K562 (cell line): Measurements from ENCODE around the gene BCL11A. TPM values are rescaled to one million over a fixed set of nuclear protein-coding genes. Genes with fewer than 3 reads are reported as not detected.

ENCODE experiments used
- ATAC-seq: fragments of 200-7000 bp; cut with Tn5 transposase; 3 replicates; pipeline ENCODE4 v1.9.1; 2020; ENCODE audit warnings: moderate library complexity
- BruUV-seq: library from RNA; stranded (reverse); fragments of 400-500 nt; replicated peaks from 2 replicates; lab custom pipeline; 2021; lab: Mats Ljungman, UMichigan
- CTCF ChIA-PET: fragments of 300-600 bp; formaldehyde crosslinking; extraction: SDS; loops from one replicate; lab custom pipeline; 2021; ENCODE audit warnings: low intra/inter-chr PET ratio; lab: Yijun Ruan, JAX
- POLR2A ChIA-PET: fragments of 300-600, 350-650 bp; sonication (Branson Sonifier 250); formaldehyde crosslinking; extraction: SDS; loops from one replicate; lab custom pipeline; 2021; ENCODE audit warnings: antibody characterized with exemption, inconsistent platforms; lab: Yijun Ruan, JAX
- DNase-seq, 4 experiments: peaks; one replicate each; pipeline versions ENCODE4 v3.0.0 to v3.0.0-alpha.2; 2011 to 2018; ENCODE audit warnings: low spot score in 3 of 4, mixed read lengths in 3 of 4; ENCODE audit errors: extremely low read depth in 1 of 4
- FAIRE-seq: peaks from 2 replicates; lab custom pipeline; 2011; peaks lifted over from hg19 to GRCh38; lab: Jason Lieb, UNC
- H2AFZ ChIP-seq: 2 replicates; pipeline ENCODE4 v1.6.0; 2011; ENCODE audit warnings: low read depth, low read length, control low read depth, inconsistent platforms
- H3K27ac ChIP-seq: fragments of 200-600 bp; 3 replicates; pipeline ENCODE4 v1.8.0; 2011; ENCODE audit warnings: low read depth, mild to moderate bottlenecking, control low read depth, inconsistent platforms, low read length, moderate library complexity, mixed read lengths; ENCODE audit errors: extremely low read depth
- H3K27me3 ChIP-seq, 2 experiments: fragments of 300-600 bp in 1 of 2; 2 replicates in 1 of 2; 3 replicates in 1 of 2; pipeline versions ENCODE4 v1.6.0 to v1.8.0; 2011; ENCODE audit warnings: inconsistent platforms in 2 of 2, low read length in 2 of 2, mild to moderate bottlenecking in 1 of 2, mixed read lengths in 1 of 2, moderate library complexity in 1 of 2; ENCODE audit not compliant: control insufficient read depth in 2 of 2, insufficient read depth in 2 of 2
- H3K36me3 ChIP-seq: fragments of 300-600 bp; 3 replicates; pipeline ENCODE4 v1.8.0; 2011; ENCODE audit warnings: mild to moderate bottlenecking, low read length, inconsistent platforms; ENCODE audit not compliant: control insufficient read depth, insufficient read depth
- H3K4me1 ChIP-seq, 2 experiments: fragments of 200-600 bp in 1 of 2; replicated peaks in 1 of 2; 2 replicates in 1 of 2; 3 replicates in 1 of 2; pipeline versions ENCODE4 v1.5.1 to v1.8.0; 2011; ENCODE audit warnings: inconsistent platforms in 2 of 2, low read length in 2 of 2, mild to moderate bottlenecking in 1 of 2, mixed read lengths in 1 of 2, moderate library complexity in 1 of 2; ENCODE audit not compliant: control insufficient read depth in 2 of 2, insufficient read depth in 2 of 2
- H3K4me2 ChIP-seq: 2 replicates; pipeline ENCODE4 v1.6.1; 2011; ENCODE audit warnings: low read length, control low read depth, inconsistent platforms, mixed read lengths; ENCODE audit not compliant: insufficient read depth
- H3K4me3 ChIP-seq: fragments of 200-600 bp; sonication (generic), shearing (Covaris generic); 2 replicates; pipeline ENCODE4 v1.5.1; 2016; ENCODE audit warnings: control low read depth, inconsistent platforms
- H3K79me2 ChIP-seq: fragments of 200-600 bp; 3 replicates; pipeline ENCODE4 v1.8.0; 2011; ENCODE audit warnings: low read length, inconsistent platforms; ENCODE audit not compliant: control insufficient read depth, insufficient read depth
- H3K9ac ChIP-seq, 2 experiments: 2 replicates each; pipeline versions ENCODE4 v1.6.0 to v1.6.1; 2011; ENCODE audit warnings: low read depth in 2 of 2, low read length in 2 of 2, control low read depth in 1 of 2, inconsistent platforms in 1 of 2, mild to moderate bottlenecking in 1 of 2, mixed read lengths in 1 of 2; ENCODE audit not compliant: insufficient read depth in 1 of 2
- H3K9me1 ChIP-seq: one replicate; pipeline ENCODE4 v1.6.0; 2011; ENCODE audit warnings: inconsistent platforms, mild to moderate bottlenecking, low read length, moderate library complexity; ENCODE audit not compliant: control insufficient read depth, insufficient read depth
- H3K9me3 ChIP-seq: replicated peaks from 2 replicates; pipeline ENCODE4 v1.5.1; 2011; ENCODE audit warnings: low read depth, low read length, inconsistent platforms; ENCODE audit not compliant: control insufficient read depth, insufficient read depth
- H4K20me1 ChIP-seq: replicated peaks from 2 replicates; pipeline ENCODE4 v1.6.1; 2011; ENCODE audit warnings: low read length, inconsistent platforms, mixed read lengths; ENCODE audit not compliant: control insufficient read depth, insufficient read depth
- ARID1B ChIP-seq: fragments of 450-650 bp; IDR thresholded peaks from 2 replicates; pipeline ENCODE4 v1.6.1; 2016; ENCODE audit warnings: antibody characterized with exemption, mild to moderate bottlenecking, inconsistent platforms
- ELF2 ChIP-seq: fragments of 250-450 bp; sonication (Bioruptor Pico); IDR thresholded peaks from 2 replicates; pipeline ENCODE4 v1.5.0; 2021; ENCODE audit warnings: mild to moderate bottlenecking
- ELF4 ChIP-seq: fragments of 450-650 bp; formaldehyde crosslinking; IDR thresholded peaks from 2 replicates; pipeline ENCODE4 v1.4.0; 2022; ENCODE audit warnings: missing genetic modification characterization
- GABPB2 ChIP-seq: fragments of 250-450 bp; sonication (Bioruptor Pico); conservative IDR thresholded peaks from 2 replicates; pipeline ENCODE4 v1.5.1; 2021; ENCODE audit warnings: mild to moderate bottlenecking
- MBD2 ChIP-seq: sonication (generic); IDR thresholded peaks from 2 replicates; pipeline ENCODE4 v1.6.1; 2016; ENCODE audit warnings: low read depth, borderline replicate concordance
- MXI1 ChIP-seq: IDR thresholded peaks from 2 replicates; pipeline ENCODE4 v1.6.1; 2011; ENCODE audit warnings: low read depth, mild to moderate bottlenecking, improper control_type of control experiment, low read length
- PCBP1 ChIP-seq: fragments of 200-400 bp; formaldehyde crosslinking; IDR thresholded peaks from 2 replicates; pipeline ENCODE4 v1.6.1; 2018; ENCODE audit warnings: mild to moderate bottlenecking, low read depth, low read length; ENCODE audit not compliant: poor library complexity, severe bottlenecking
- PHF21A ChIP-seq: fragments of 450-650 bp; IDR thresholded peaks from 2 replicates; pipeline ENCODE4 v1.6.1; 2017; ENCODE audit warnings: low read depth, borderline replicate concordance
- RBFOX2 ChIP-seq: fragments of 200-400 bp; formaldehyde crosslinking; IDR thresholded peaks from 2 replicates; pipeline ENCODE4 v1.6.1; 2017; ENCODE audit warnings: low read depth, mild to moderate bottlenecking, low read length, moderate library complexity
- ZNF239 ChIP-seq: fragments of 250-450 bp; sonication (Bioruptor Pico); IDR thresholded peaks from 2 replicates; pipeline ENCODE4 v1.4.0; 2020; ENCODE audit warnings: mild to moderate bottlenecking
- ZNF263 ChIP-seq: sonication (generic); formaldehyde crosslinking; IDR thresholded peaks from 2 replicates; pipeline ENCODE4 v1.8.0; 2022; ENCODE audit warnings: mild to moderate bottlenecking, missing genetic modification reagents, borderline replicate concordance
- ZZZ3 ChIP-seq: fragments of 450-650 bp; IDR thresholded peaks from 2 replicates; pipeline ENCODE4 v1.6.1; 2016; ENCODE audit warnings: antibody characterized with exemption, mild to moderate bottlenecking, moderate library complexity
- WGBS: fragments of 100-300 bp; shearing (Covaris generic); methylation state at CpG from one replicate; pipeline ENCODE4 v1.1.6; 2016; ENCODE audit warnings: low coverage, mixed read lengths; ENCODE audit not compliant: insufficient coverage; ENCODE audit errors: missing lambda C conversion rate; 5-methylcytosine and 5-hydroxymethylcytosine counted together
- in situ Hi-C: fragments of 300-500 bp; cut with MboI; formaldehyde crosslinking; loops from 4 replicates; pipeline ENCODE4 v1.15.0; 2018; ENCODE audit warnings: inconsistent platforms, mixed read lengths
- intact Hi-C: fragments of 100-400 bp; cut with micrococcal nuclease; formaldehyde crosslinking; loops from 2 replicates; pipeline ENCODE4 v1.14.2; 2022
- polyA plus RNA-seq, 8 experiments: library from polyadenylated mRNA; depleted of rRNA in 4 of 8; stranded (reverse) in 5 of 8; unstranded in 3 of 8; fragments of >200 nt; fragmentation: Nextera tagmentation in 2 of 8; fragmentation: Illumina TruSeq in 1 of 8; extraction: Ambion mirVana in 2 of 8; extraction: Trizol in 1 of 8; gene quantifications; 2 replicates each; pipeline versions ENCODE4 v1.2.1 to v1.2.3, GENCODE V29; 2011 to 2014; ENCODE audit warnings: inconsistent platforms in 1 of 8, missing spikeins in 1 of 8
- total RNA-seq, 7 experiments: library from RNA; depleted of rRNA in 6 of 7; stranded (reverse); fragments of >200 nt in 6 of 7; fragmentation: Illumina TruSeq in 2 of 7; extraction: Trizol in 2 of 7; gene quantifications; 2 replicates each; pipeline versions ENCODE4 v1.2.1 to v1.2.3, GENCODE V29; 2011 to 2021; ENCODE audit warnings: low replicate concordance in 1 of 7
- TF ChIP-seq, protein P1 (sequence below), 2 experiments: fragments of 450-650 bp; formaldehyde crosslinking in 1 of 2; IDR thresholded peaks; 2 replicates each; pipeline versions ENCODE4 v1.4.0 to v1.6.1; 2014 to 2020; ENCODE audit warnings: mild to moderate bottlenecking in 2 of 2, borderline replicate concordance in 1 of 2, low read depth in 1 of 2

BCL11A gene
- total and polyA plus RNA-seq, 9 of the 15 experiments (the other 6 are each of a cell fraction or from before 2014, with no cell fraction given) = 0.13 TPM; not detected in 8

DNA sequence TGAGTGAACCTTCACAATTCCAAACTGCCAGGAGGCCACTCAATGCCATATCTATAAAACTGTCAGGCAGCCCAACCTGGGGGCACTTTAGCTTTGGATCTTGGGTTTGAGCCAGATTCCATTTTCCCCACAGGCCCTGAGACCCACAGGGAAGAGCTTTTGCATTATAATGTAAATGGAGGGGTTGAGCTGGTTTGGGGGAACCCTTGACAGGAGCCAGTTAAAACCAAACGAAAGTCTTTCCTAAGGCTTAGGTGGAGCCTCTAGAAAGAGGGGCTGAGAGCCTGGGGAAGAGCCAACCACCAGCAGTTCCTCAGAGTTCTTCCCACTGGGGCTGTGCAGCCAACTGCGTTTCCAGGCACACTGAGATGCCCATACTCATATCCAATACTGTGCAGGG, 42.7 kb downstream of the BCL11A start:
- Histone ChIP-seq H3K27ac (no peak overlapping the region), H3K9ac (no peak overlapping the region), H3K9me1 (no peaks in the 10 kb centered on the region), H3K27me3 (peaks cover 0 to 22% of the 10 kb centered on the region in 2 experiments; a peak in 2 of 5 replicates), H3K4me2 (no peak overlapping the region), H4K20me1 (no peaks in the 10 kb centered on the region), H3K36me3 (no peaks in the 10 kb centered on the region), H2AFZ (no peak overlapping the region), H3K9me3 (no peaks in the 10 kb centered on the region), H3K79me2 (no peaks in the 10 kb centered on the region), H3K4me1 (no peaks in the 10 kb centered on the region), H3K4me3 (no peak overlapping the region)
- ChIA-PET CTCF (no interaction called here), POLR2A (no interaction called here)
- BruUV-seq = no TSS peak
- WGBS = 0% methylated on average over 2 of the region's 2 CpGs
- intact Hi-C loops (no loop called here), in situ Hi-C loops (no loop called here)
- FAIRE-seq (no peak), DNase-seq (no peak), ATAC-seq (no peak)
- TF ChIP-seq PCBP1 (no peak), ZZZ3 (no peak), RBFOX2 (no peak), ZNF239 (CRISPR knock-in tag) (no peak), PHF21A (no peak), ZNF263 (no peak), ELF4 (CRISPR knock-in tag) (no peak), ELF2 (CRISPR knock-in tag) (no peak), MBD2 (no peak), MXI1 (no peak), ARID1B (no peak), GABPB2 (no peak)
- TF ChIP-seq, protein P1, sequence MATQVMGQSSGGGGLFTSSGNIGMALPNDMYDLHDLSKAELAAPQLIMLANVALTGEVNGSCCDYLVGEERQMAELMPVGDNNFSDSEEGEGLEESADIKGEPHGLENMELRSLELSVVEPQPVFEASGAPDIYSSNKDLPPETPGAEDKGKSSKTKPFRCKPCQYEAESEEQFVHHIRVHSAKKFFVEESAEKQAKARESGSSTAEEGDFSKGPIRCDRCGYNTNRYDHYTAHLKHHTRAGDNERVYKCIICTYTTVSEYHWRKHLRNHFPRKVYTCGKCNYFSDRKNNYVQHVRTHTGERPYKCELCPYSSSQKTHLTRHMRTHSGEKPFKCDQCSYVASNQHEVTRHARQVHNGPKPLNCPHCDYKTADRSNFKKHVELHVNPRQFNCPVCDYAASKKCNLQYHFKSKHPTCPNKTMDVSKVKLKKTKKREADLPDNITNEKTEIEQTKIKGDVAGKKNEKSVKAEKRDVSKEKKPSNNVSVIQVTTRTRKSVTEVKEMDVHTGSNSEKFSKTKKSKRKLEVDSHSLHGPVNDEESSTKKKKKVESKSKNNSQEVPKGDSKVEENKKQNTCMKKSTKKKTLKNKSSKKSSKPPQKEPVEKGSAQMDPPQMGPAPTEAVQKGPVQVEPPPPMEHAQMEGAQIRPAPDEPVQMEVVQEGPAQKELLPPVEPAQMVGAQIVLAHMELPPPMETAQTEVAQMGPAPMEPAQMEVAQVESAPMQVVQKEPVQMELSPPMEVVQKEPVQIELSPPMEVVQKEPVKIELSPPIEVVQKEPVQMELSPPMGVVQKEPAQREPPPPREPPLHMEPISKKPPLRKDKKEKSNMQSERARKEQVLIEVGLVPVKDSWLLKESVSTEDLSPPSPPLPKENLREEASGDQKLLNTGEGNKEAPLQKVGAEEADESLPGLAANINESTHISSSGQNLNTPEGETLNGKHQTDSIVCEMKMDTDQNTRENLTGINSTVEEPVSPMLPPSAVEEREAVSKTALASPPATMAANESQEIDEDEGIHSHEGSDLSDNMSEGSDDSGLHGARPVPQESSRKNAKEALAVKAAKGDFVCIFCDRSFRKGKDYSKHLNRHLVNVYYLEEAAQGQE (IDR thresholded peaks at IDR 0.05; ENCODE audit: borderline replicate concordance) = no peak
- TF ChIP-seq, protein P1 (CRISPR knock-in tag; IDR thresholded peaks at IDR 0.05; ENCODE audit: low read depth) = no peak
